ENCODE results near the gene CPHXL. TPM values are rescaled to one million over a fixed set of nuclear protein-coding genes. Genes with fewer than 3 reads are reported as not detected.

Gene CPHXL
- total RNA-seq (2021): not detected in 2 replicates
- long read RNA-seq: 0 reads

- Mint-ChIP-seq H3K4me1 (no peaks in the 10 kb centered on the region), H3K4me3 (no peak within 1 kb of the TSS), H3K27ac (no peak within 1 kb of the TSS), H3K27me3 (ENCODE audit: low read depth) (peaks cover 10% of the 10 kb centered on the region), H3K9me3 (peaks cover 4 to 12% of the 10 kb centered on the region in 2 experiments; a peak in 4 of 5 replicates), H3K36me3 (ENCODE audit: insufficient read depth in 1 of 3, low read depth in 3 of 3) (no peaks in the 10 kb centered on the region)
- Histone ChIP-seq H3K4me1 (ENCODE audit: insufficient read depth, low read length) (no peaks in the 10 kb centered on the region), H3K9ac (ENCODE audit: extremely low read depth, insufficient read length, low read length) (no peak within 1 kb of the TSS), H4K91ac (ENCODE audit: insufficient read length, low read depth, low read length) (no peak within 1 kb of the TSS), H3K4ac (ENCODE audit: low read depth, low read length) (no peak within 1 kb of the TSS), H2BK12ac (ENCODE audit: insufficient read length, low read depth, low read length) (no peak within 1 kb of the TSS), H3K23ac (ENCODE audit: insufficient read length, low read depth, low read length) (no peak within 1 kb of the TSS), H4K8ac (replicated peaks; ENCODE audit: insufficient read length, low read depth, low read length) (no peak within 1 kb of the TSS), H2AK5ac (ENCODE audit: insufficient read length, low read length) (no peak within 1 kb of the TSS), H3K9me3 (ENCODE audit: control insufficient read depth, low read depth, low read length) (no peaks in the 10 kb centered on the region), H2AFZ (ENCODE audit: low read length) (no peak within 1 kb of the TSS), H3K14ac (ENCODE audit: insufficient read depth, low read length) (no peak within 1 kb of the TSS), H3K18ac (ENCODE audit: insufficient read length, low read depth, low read length) (no peak within 1 kb of the TSS), H2BK120ac (ENCODE audit: low read depth, low read length, poor library complexity, severe bottlenecking) (no peak within 1 kb of the TSS), H3K79me1 (ENCODE audit: insufficient read depth, low read depth, low read length, poor library complexity, severe bottlenecking) (no peaks in the 10 kb centered on the region), H2BK20ac (ENCODE audit: low read depth, low read length, poor library complexity, severe bottlenecking) (no peak within 1 kb of the TSS), H3K27me3 (ENCODE audit: insufficient read depth, low read length) (no peaks in the 10 kb centered on the region), H3K27ac (ENCODE audit: insufficient read length, low read depth, low read length) (no peak within 1 kb of the TSS), H3K79me2 (ENCODE audit: insufficient read depth, low read length) (no peaks in the 10 kb centered on the region), H3K23me2 (ENCODE audit: insufficient read length, low read depth, low read length, poor library complexity, severe bottlenecking) (no peaks in the 10 kb centered on the region), H3T11ph (ENCODE audit: low read length) (no peak within 1 kb of the TSS), H2BK5ac (ENCODE audit: insufficient read length, low read length) (no peak within 1 kb of the TSS), H3K4me2 (ENCODE audit: insufficient read depth, insufficient read length, low read length) (no peak within 1 kb of the TSS), H2BK15ac (ENCODE audit: low read depth, low read length) (no peak within 1 kb of the TSS), H4K20me1 (ENCODE audit: control insufficient read depth, insufficient read depth, insufficient read length) (no peaks in the 10 kb centered on the region), H4K5ac (ENCODE audit: insufficient read length, low read depth, low read length) (no peak within 1 kb of the TSS), H3K56ac (ENCODE audit: insufficient read length, low read depth, low read length) (no peak within 1 kb of the TSS)
- no CpG with 5 or more reads among the region's 5 CpGs for whole genome bisulfite sequencing (ENCODE audit: extremely low coverage, insufficient read length, low lambda C conversion rate)
- TF ChIP-seq CTCF (conservative IDR thresholded peaks at IDR 0.05): no peak
- DNase-seq: no peak
These were observed at the start of gene CPHXL for GRCh38 chr16:75726390-75726789. CPHXL (minus strand) TSS chr16:75726490; CDS start chr16:75726442, 48 bp downstream.

All from H9 (cell line).